ENCODE data around the gene CATSPER4.

GRCh38 chr1:26189751-26190275, 589 bp upstream of the CATSPER4 start:
- TF ChIP-seq ZNF138 (tag by site-specific recombination; IDR thresholded peaks at IDR 0.05; ENCODE audit: borderline replicate concordance) (no peak), ATF2 (tag by site-specific recombination; IDR thresholded peaks at IDR 0.05; ENCODE audit: low read depth) (no peak), ZNF843 (tag by site-specific recombination; IDR thresholded peaks at IDR 0.05) (no peak), ZNF214 (tag by site-specific recombination; IDR thresholded peaks at IDR 0.05; ENCODE audit: borderline replicate concordance) (no peak), ZNF18 (tag by site-specific recombination; IDR thresholded peaks at IDR 0.05) (no peak), REST (tag by site-specific recombination; IDR thresholded peaks at IDR 0.05) (no peak), TRIM28 (IDR thresholded peaks at IDR 0.05; ENCODE audit: borderline replicate concordance, low read length) (no peak), CTCF (tag by site-specific recombination; IDR thresholded peaks at IDR 0.05) (no peak), ZNF362 (tag by site-specific recombination; IDR thresholded peaks at IDR 0.05) (no peak), ZNF530 (tag by site-specific recombination; IDR thresholded peaks at IDR 0.05; ENCODE audit: low read depth) (no peak), HOXA7 (CRISPR knock-in tag; IDR thresholded peaks at IDR 0.05; ENCODE audit: borderline replicate concordance) (no peak)

Data from HEK293 (cell line).